Transverse colon (tissue), 4 donors: ENCODE data around the gene ZMIZ1. TPM values are rescaled to one million over a fixed set of nuclear protein-coding genes. Genes with fewer than 3 reads are reported as not detected.

Experiments
- DNase-seq: peaks from one replicate; pipeline ENCODE4 v3.0.0-alpha.2; 2019
- H3K27ac ChIP-seq, 4 donors: fragments of 200-600 bp; sonication (generic); 2 replicates each; pipeline ENCODE4 v1.5.1; 2016 to 2018; ENCODE audit warnings: inconsistent platforms in 4 of 4
- H3K27me3 ChIP-seq: fragments of 200-600 bp; sonication (generic); 2 replicates; pipeline ENCODE4 v1.5.1; 2017; ENCODE audit warnings: inconsistent platforms
- H3K36me3 ChIP-seq, 4 donors: fragments of 200-600 bp; sonication (generic); 2 replicates each; pipeline ENCODE4 v1.5.1; 2017 to 2019; ENCODE audit warnings: inconsistent platforms in 4 of 4
- H3K4me1 ChIP-seq, 4 donors: fragments of 200-600 bp; sonication (generic); 2 replicates each; pipeline ENCODE4 v1.5.1; 2017 to 2020; ENCODE audit warnings: inconsistent platforms in 4 of 4
- H3K4me3 ChIP-seq, 4 donors: fragments of 200-600 bp; sonication (generic); 1 replicate in 1 of 4; 2 replicates in 3 of 4; pipeline versions ENCODE4 v1.5.1 to v1.6.1; 2017 to 2019; ENCODE audit warnings: inconsistent platforms in 4 of 4
- H3K9me3 ChIP-seq, 2 donors: fragments of 200-600 bp; sonication (generic); 2 replicates each; pipeline ENCODE4 v1.5.1; 2017 to 2019; ENCODE audit warnings: inconsistent platforms in 2 of 2
- EP300 ChIP-seq: sonication (generic); formaldehyde crosslinking; IDR thresholded peaks from one replicate; pipeline ENCODE4 v1.6.1; 2017; ENCODE audit warnings: antibody characterized with exemption, low read depth
- POLR2A ChIP-seq: fragments of 450-650 bp; IDR thresholded peaks from one replicate; pipeline ENCODE4 v1.6.1; 2016; ENCODE audit warnings: antibody characterized with exemption, mild to moderate bottlenecking, moderate library complexity
- POLR2AphosphoS5 ChIP-seq, 3 donors: sonication (generic); formaldehyde crosslinking; IDR thresholded peaks; one replicate each; pipeline ENCODE4 v1.6.1; 2016; ENCODE audit warnings: antibody characterized with exemption in 3 of 3
- WGBS, 2 donors: methylation state at CpG; one replicate each; pipeline ENCODE4 v1.1.5; 2018; ENCODE audit warnings: low coverage in 1 of 2; 5-methylcytosine and 5-hydroxymethylcytosine counted together
- in situ Hi-C, 4 donors: fragments of 200-750 bp; cut with MboI; loops; one replicate each; pipeline versions ENCODE4 v1.15.0 to v1.15.1; 2017; ENCODE audit warnings: low sequenced_read_pairs in 3 of 4, low pct_ligation_motif_present in 1 of 4, low pct_unique_long_range_greater_than_20kb in 1 of 4
- intact Hi-C: fragments of 100-400 bp; cut with DNase I; formaldehyde crosslinking; loops from one replicate; pipeline ENCODE4 v1.15.1; 2023; ENCODE audit warnings: low total_unique reads
- total RNA-seq, 4 donors: library from RNA; depleted of rRNA; stranded (reverse); fragments of >200 nt; gene quantifications; one replicate each; pipeline ENCODE4 v1.1.0, GENCODE V29; 2016
- TF ChIP-seq, protein P1 (sequence below), 5 experiments: fragments of 200-600 bp in 3 of 5; fragments of 450-650 bp in 2 of 5; sonication (generic) in 3 of 5; IDR thresholded peaks; 1 replicate in 2 of 5; 2 replicates in 3 of 5; pipeline ENCODE4 v1.5.1; 2016 to 2017; ENCODE audit warnings: antibody characterized with exemption in 5 of 5, inconsistent platforms in 3 of 5, mild to moderate bottlenecking in 2 of 5, moderate library complexity in 1 of 5

Gene ZMIZ1
- total RNA-seq, 4 donors from 2014 or later = 32.0 to 108 (median 63.0) TPM

DNA sequence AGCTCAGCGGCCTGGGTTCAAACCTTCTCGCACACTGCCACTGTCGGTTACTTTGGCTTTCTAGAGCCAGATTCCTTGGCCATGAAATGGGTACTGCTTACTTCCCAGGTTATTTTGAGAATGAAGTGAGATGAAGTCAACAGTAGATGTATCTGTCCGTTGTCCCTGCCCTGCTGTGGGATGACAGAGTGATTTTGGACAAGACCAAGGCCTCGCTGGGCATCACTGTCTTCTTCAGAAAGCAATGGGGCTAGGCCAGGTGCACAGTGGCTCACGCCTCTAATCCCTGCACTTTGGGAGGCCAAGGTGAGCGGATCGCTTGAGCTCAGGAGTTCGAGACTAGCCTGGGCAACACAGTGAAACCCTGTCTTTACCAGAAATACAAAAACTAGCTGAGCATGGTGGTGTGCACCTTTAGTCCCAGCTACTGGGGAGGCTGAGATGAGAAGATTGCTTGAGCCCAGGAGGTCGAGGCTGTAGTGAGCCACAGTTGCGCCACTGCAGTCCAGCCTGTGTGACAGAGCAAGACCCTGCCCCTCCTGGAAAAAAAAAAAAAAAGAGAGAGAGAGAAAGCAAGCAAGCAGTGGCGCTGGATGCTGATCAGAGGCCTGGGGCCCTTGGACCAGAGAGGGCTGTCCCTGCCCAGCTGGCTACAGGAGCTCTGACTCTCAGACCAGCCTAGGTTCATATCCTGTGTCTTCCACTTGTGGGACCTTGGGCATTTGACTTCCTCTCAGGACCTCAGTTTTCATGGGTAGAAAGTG lies 25.8 kb downstream of the ZMIZ1 start:
- H3K27ac ChIP-seq = peak overlapping the region; percentile 79 to 89 (median 88)
- H3K4me1 ChIP-seq = peaks cover 57 to 98% (median 77%) of the 10 kb centered on the region in 4 donors
- 75 to 90% methylated on average over 2 to 12 of the region's 12 CpGs for WGBS, 2 donors
- TF ChIP-seq, protein P1, sequence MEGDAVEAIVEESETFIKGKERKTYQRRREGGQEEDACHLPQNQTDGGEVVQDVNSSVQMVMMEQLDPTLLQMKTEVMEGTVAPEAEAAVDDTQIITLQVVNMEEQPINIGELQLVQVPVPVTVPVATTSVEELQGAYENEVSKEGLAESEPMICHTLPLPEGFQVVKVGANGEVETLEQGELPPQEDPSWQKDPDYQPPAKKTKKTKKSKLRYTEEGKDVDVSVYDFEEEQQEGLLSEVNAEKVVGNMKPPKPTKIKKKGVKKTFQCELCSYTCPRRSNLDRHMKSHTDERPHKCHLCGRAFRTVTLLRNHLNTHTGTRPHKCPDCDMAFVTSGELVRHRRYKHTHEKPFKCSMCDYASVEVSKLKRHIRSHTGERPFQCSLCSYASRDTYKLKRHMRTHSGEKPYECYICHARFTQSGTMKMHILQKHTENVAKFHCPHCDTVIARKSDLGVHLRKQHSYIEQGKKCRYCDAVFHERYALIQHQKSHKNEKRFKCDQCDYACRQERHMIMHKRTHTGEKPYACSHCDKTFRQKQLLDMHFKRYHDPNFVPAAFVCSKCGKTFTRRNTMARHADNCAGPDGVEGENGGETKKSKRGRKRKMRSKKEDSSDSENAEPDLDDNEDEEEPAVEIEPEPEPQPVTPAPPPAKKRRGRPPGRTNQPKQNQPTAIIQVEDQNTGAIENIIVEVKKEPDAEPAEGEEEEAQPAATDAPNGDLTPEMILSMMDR (IDR thresholded peaks at IDR 0.05) = no peak
- H3K4me3 ChIP-seq = peak overlapping the region in 1 of 4 donors; percentile 19
- no peaks in the 10 kb centered on the region for H3K36me3 ChIP-seq
- in situ Hi-C loops = no loop called here
- no peaks in the 10 kb centered on the region for H3K27me3 ChIP-seq
- no peaks in the 10 kb centered on the region for H3K9me3 ChIP-seq
- intact Hi-C loops = no loop called here
- DNase-seq = no peak

- no peak for DNase-seq
- no peaks in the 10 kb centered on the region for H3K36me3 ChIP-seq
- H3K27ac ChIP-seq = peak overlapping the region; percentile 79 to 89 (median 88)
- no peaks in the 10 kb centered on the region for H3K9me3 ChIP-seq
- H3K4me3 ChIP-seq = no peak overlapping the region
- intact Hi-C loops (no loop called here), in situ Hi-C loops (no loop called here)
- WGBS, 2 donors = 50 to 80% methylated on average over 1 to 11 of the region's 11 CpGs
- TF ChIP-seq EP300 (no peak), POLR2A (no peak), POLR2AphosphoS5 (IDR thresholded peaks at IDR 0.05) (no peak)
- TF ChIP-seq, protein P1 (IDR thresholded peaks at IDR 0.05) = no peak
- no peaks in the 10 kb centered on the region for H3K27me3 ChIP-seq
- H3K4me1 ChIP-seq = peaks cover 57 to 98% (median 76%) of the 10 kb centered on the region in 4 donors
Measured at GRCh38 chr10:79095316-79095715, 26.6 kb downstream of the ZMIZ1 start.

DNA sequence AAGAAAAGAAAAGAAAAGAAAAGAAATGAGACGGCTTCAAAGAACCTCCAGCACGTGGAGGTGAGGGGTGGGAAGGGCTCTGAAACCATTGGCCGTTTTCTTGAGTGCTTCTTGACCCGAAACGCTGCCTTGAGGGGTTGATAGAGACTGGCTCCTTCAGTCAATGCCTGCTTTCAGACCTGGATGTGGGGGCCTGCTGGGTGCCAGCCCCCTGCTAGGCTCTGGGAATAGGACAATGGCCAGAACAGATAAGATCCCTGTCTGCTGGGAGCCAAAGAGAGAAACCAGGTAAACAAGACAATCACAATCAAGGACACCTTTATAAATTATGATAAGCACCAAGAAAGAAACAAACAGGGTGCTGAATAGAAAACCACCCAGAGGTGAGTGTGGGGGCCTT lies 27.7 kb downstream of the ZMIZ1 start:
- no peaks in the 10 kb centered on the region for H3K36me3 ChIP-seq
- intact Hi-C loops (no loop called here), in situ Hi-C loops (no loop called here)
- H3K4me3 ChIP-seq = no peak overlapping the region
- peaks cover 64 to 98% (median 81%) of the 10 kb centered on the region in 4 donors for H3K4me1 ChIP-seq
- no peaks in the 10 kb centered on the region for H3K9me3 ChIP-seq
- DNase-seq = no peak
- H3K27me3 ChIP-seq = no peaks in the 10 kb centered on the region
- H3K27ac ChIP-seq = peak overlapping the region in 1 of 4 donors; percentile 9
- WGBS, 2 donors = 83% methylated on average over 5 of the region's 5 CpGs; no CpG with 5 or more reads in 1 of the 2 donors
- no peak for TF ChIP-seq EP300
- TF ChIP-seq, protein P1 (IDR thresholded peaks at IDR 0.05) = no peak
- TF ChIP-seq POLR2AphosphoS5 (IDR thresholded peaks at IDR 0.05) = no peak
- no peak for TF ChIP-seq POLR2A

DNA sequence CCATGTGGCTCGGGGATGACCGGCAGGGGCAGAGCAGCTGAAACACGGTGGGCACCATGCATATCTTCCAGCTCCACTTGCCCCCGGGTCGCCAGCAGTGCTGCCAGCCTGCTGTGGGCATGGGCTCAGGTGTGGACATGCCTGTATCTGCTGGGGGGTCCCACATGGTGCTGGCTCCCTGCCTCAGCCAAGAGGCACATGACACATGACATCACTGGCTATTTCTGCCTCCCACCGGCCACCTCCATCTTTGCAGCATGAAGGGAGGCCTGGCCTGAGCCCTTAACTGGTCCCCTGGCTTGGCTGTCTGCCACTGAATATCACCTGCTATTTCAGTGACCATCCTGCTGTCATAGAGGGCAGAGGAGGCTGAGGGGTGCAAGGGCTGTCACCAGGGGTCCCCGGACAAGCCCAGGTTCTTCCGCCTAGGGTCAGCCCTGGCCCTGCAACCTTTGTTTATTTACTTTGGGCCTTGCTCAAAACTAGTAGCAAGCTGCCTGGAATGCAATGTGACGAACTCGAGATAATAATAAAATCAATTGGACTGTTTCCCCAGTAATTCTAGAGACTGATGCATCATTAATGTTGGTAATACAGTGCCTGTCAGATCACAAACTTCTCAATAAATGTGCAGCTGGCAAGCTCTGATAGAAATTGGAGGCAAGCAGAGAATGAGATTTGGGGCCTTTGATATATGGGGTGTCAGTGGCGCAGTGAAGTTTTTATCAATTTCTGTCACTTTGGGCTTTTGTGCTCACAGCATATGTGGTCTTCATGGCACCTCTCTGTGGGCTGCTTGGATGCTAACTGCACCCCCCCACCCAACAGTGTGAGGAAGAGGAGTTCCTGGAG lies 28.5 kb downstream of the ZMIZ1 start:
- Histone ChIP-seq H3K36me3 (no peaks in the 10 kb centered on the region), H3K4me3 (no peak overlapping the region), H3K4me1 (peaks cover 67 to 99% (median 82%) of the 10 kb centered on the region in 4 donors), H3K9me3 (no peaks in the 10 kb centered on the region), H3K27me3 (no peaks in the 10 kb centered on the region), H3K27ac (peak overlapping the region in 2 of 4 donors; percentile 9 to 13)
- TF ChIP-seq POLR2AphosphoS5 (IDR thresholded peaks at IDR 0.05) (no peak), EP300 (no peak), POLR2A (no peak)
- TF ChIP-seq, protein P1 (IDR thresholded peaks at IDR 0.05) = no peak
- 69 to 73% methylated on average over 4 to 11 of the region's 11 CpGs for WGBS, 2 donors
- intact Hi-C loops = no loop called here
- in situ Hi-C loops = no loop called here
- DNase-seq = no peak
